PC-3 (cell line): ENCODE measurements around the gene POLA1. TPM values are rescaled to one million over a fixed set of nuclear protein-coding genes. Genes with fewer than 3 reads are reported as not detected.

Source experiments
- ATAC-seq: fragments of 200-7000 bp; cut with Tn5 transposase; 2 replicates; pipeline ENCODE4 v1.9.1; 2020; ENCODE audit warnings: mild to moderate bottlenecking, moderate library complexity
- BruUV-seq: library from RNA; stranded (reverse); fragments of 400-500 nt; replicated peaks from 2 replicates; lab custom pipeline; 2021; lab: Mats Ljungman, UMichigan
- CTCF ChIA-PET: fragments of 300-600 bp; sonication (Branson Sonifier 250); formaldehyde crosslinking; loops from one replicate; lab custom pipeline; 2022; ENCODE audit warnings: antibody characterized with exemption; lab: Charles Lee
- POLR2A ChIA-PET: fragments of 300-600 bp; sonication (Branson Sonifier 250); formaldehyde crosslinking; loops from one replicate; lab custom pipeline; 2022; ENCODE audit warnings: antibody characterized with exemption; ENCODE audit not compliant: unreplicated experiment; lab: Charles Lee
- DNase-seq: peaks from one replicate; pipeline ENCODE4 v3.0.0-alpha.2; 2015
- H2AFZ ChIP-seq: fragments of 300-600 bp; sonication (generic); 2 replicates; pipeline ENCODE4 v1.6.0; 2016; ENCODE audit warnings: antibody characterized with exemption, low read length
- H3F3A ChIP-seq: fragments of 300-600 bp; sonication (generic); one replicate; pipeline ENCODE4 v1.6.0; 2017; ENCODE audit warnings: antibody characterized with exemption, low read length, control low read depth, mild to moderate bottlenecking; ENCODE audit not compliant: unreplicated experiment
- H3K27ac ChIP-seq: fragments of 300-600 bp; sonication (generic); 2 replicates; pipeline ENCODE4 v1.5.1; 2016; ENCODE audit warnings: mild to moderate bottlenecking, low read length
- H3K27me3 ChIP-seq: fragments of 300-600 bp; sonication (generic); 2 replicates; pipeline ENCODE4 v1.6.1; 2016; ENCODE audit warnings: low read length, mixed read lengths
- H3K36me3 ChIP-seq: fragments of 300-600 bp; sonication (generic); 2 replicates; pipeline ENCODE4 v1.6.1; 2016; ENCODE audit warnings: low read depth, mixed run types, low read length, mixed read lengths
- H3K4me1 ChIP-seq: fragments of 300-600 bp; sonication (generic); 2 replicates; pipeline ENCODE4 v1.5.1; 2016; ENCODE audit warnings: low read length; ENCODE audit not compliant: insufficient read depth
- H3K4me2 ChIP-seq: fragments of 300-600 bp; sonication (generic); 2 replicates; pipeline ENCODE4 v1.6.0; 2016; ENCODE audit warnings: low read length
- H3K4me3 ChIP-seq: fragments of 300-600 bp; sonication (generic); 2 replicates; pipeline ENCODE4 v1.5.1; 2016; ENCODE audit warnings: mild to moderate bottlenecking, low read length, mixed read lengths
- H3K79me2 ChIP-seq: fragments of 300-600 bp; sonication (generic); 2 replicates; pipeline ENCODE4 v1.6.1; 2017; ENCODE audit warnings: low read length, mixed read lengths
- H3K9ac ChIP-seq: fragments of 300-600 bp; sonication (generic); 2 replicates; pipeline ENCODE4 v1.6.0; 2016; ENCODE audit warnings: mild to moderate bottlenecking, low read length
- H3K9me2 ChIP-seq: fragments of 300-600 bp; sonication (generic); replicated peaks from 2 replicates; pipeline ENCODE4 v1.6.1; 2016; ENCODE audit warnings: mixed run types, low read length, mixed read lengths
- H3K9me3 ChIP-seq: fragments of 300-600 bp; sonication (generic); 2 replicates; pipeline ENCODE4 v1.6.1; 2016; ENCODE audit warnings: low read length, mixed read lengths
- H4K20me1 ChIP-seq: fragments of 300-600 bp; sonication (generic); 2 replicates; pipeline ENCODE4 v1.6.1; 2016; ENCODE audit warnings: low read length, mixed read lengths
- EZH2 ChIP-seq: fragments of 300-600 bp; sonication (generic); IDR thresholded peaks from one replicate; pipeline ENCODE4 v1.6.1; 2017; ENCODE audit warnings: antibody characterized with exemption, mild to moderate bottlenecking, low read length; ENCODE audit not compliant: unreplicated experiment
- EZH2phosphoT487 ChIP-seq: fragments of 300-600 bp; sonication (generic); IDR thresholded peaks from 2 replicates; pipeline ENCODE4 v1.6.1; 2018; ENCODE audit warnings: mild to moderate bottlenecking, antibody characterized with exemption, low read length, borderline replicate concordance
- intact Hi-C: fragments of 100-400 bp; cut with micrococcal nuclease; formaldehyde crosslinking; loops from 2 replicates; pipeline ENCODE4 v1.9.0; 2023
- total RNA-seq: library from RNA; depleted of rRNA; stranded (reverse); fragments of >200 nt; gene quantifications from 2 replicates; pipeline ENCODE4 v1.2.3, GENCODE V29; 2014
- TF ChIP-seq, protein P1 (sequence below): fragments of 300-600 bp; sonication (generic); conservative IDR thresholded peaks from 2 replicates; pipeline ENCODE4 v1.5.1; 2017; ENCODE audit warnings: antibody characterized with exemption, low read depth, mild to moderate bottlenecking, low read length

Gene POLA1
- total RNA-seq, 1 experiment from 2014 or later = 19.6 TPM

DNA sequence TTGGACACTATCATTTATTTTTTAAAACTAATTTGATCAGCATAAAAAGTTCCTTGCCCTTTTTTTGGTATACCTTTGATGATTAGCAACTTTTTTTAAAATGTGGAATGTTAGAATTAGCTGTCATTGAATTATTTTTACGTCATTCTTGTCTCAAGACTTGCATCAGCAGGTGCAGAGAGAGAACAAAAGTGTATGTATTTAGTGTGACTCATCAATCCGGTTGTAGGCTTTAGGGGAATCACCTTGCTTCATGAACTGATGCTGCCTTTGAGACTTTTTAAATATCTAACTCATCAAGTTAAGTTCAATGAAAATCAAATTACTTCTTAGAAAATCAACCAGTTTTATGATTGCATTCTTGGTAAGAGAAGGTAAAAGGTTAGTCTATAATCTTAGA is 197.0 kb downstream of the POLA1 start:
- no peaks in the 10 kb centered on the region for H3K79me2 ChIP-seq
- H3F3A ChIP-seq = no peaks in the 10 kb centered on the region
- no peak overlapping the region for H2AFZ ChIP-seq
- H3K9me3 ChIP-seq = no peaks in the 10 kb centered on the region
- H4K20me1 ChIP-seq = no peaks in the 10 kb centered on the region
- H3K27me3 ChIP-seq = no peaks in the 10 kb centered on the region
- intact Hi-C loops = no loop called here
- peak; percentile 79 for ATAC-seq
- ChIA-PET CTCF (no interaction called here), POLR2A (no interaction called here)
- H3K27ac ChIP-seq = no peak overlapping the region
- no peaks in the 10 kb centered on the region for H3K9me2 ChIP-seq
- H3K4me3 ChIP-seq = no peak overlapping the region
- no TSS peak for BruUV-seq
- DNase-seq = peak; percentile 58
- H3K36me3 ChIP-seq = peaks cover 10% of the 10 kb centered on the region
- TF ChIP-seq EZH2 (no peak), EZH2phosphoT487 (no peak)
- no peak overlapping the region for H3K9ac ChIP-seq
- 0 out of 2 replicates have a peak, but pooled peaks cover 3% of the 10 kb centered on the region for H3K4me1 ChIP-seq
- no peak overlapping the region for H3K4me2 ChIP-seq

DNA sequence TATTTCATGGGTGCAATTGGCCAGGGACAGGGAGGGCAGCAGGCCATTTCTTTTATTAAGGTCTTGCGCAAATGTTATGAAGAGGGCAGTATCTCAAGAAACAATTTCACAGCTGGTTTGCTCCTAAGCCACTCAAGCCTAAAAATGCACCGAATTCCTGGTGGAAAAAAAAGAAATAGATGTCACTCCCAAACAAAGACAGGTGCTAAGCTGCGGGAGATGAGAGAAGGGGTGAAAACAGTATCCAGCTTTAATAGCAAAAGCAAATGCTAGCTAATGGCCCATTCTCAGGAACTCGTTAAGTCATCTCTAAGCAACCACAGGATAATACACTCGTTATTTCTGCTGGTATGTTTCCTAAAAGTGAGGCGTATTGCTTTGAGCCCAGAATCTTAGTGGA is 205.7 kb downstream of the POLA1 start:
- no peaks in the 10 kb centered on the region for H3K9me3 ChIP-seq
- no peak overlapping the region for H3K4me3 ChIP-seq
- intact Hi-C loops = no loop called here
- no peaks in the 10 kb centered on the region for H3K27me3 ChIP-seq
- H4K20me1 ChIP-seq = no peaks in the 10 kb centered on the region
- POLR2A ChIA-PET = interaction anchor here (0.7 kb wide), 1 partner anchor 97 kb away, joined by 3 read pairs; no protein-coding TSS in a partner anchor
- no peak overlapping the region for H3K27ac ChIP-seq
- DNase-seq (no peak), ATAC-seq (no peak)
- H3K4me2 ChIP-seq = no peak overlapping the region
- CTCF ChIA-PET = no interaction called here
- H2AFZ ChIP-seq = no peak overlapping the region
- no peak overlapping the region for H3K9ac ChIP-seq
- H3K9me2 ChIP-seq = no peaks in the 10 kb centered on the region
- no peaks in the 10 kb centered on the region for H3K36me3 ChIP-seq
- no peaks in the 10 kb centered on the region for H3F3A ChIP-seq
- BruUV-seq = no TSS peak
- H3K79me2 ChIP-seq = no peaks in the 10 kb centered on the region
- TF ChIP-seq EZH2phosphoT487 = no peak
- no peak for TF ChIP-seq EZH2
- TF ChIP-seq, protein P1, sequence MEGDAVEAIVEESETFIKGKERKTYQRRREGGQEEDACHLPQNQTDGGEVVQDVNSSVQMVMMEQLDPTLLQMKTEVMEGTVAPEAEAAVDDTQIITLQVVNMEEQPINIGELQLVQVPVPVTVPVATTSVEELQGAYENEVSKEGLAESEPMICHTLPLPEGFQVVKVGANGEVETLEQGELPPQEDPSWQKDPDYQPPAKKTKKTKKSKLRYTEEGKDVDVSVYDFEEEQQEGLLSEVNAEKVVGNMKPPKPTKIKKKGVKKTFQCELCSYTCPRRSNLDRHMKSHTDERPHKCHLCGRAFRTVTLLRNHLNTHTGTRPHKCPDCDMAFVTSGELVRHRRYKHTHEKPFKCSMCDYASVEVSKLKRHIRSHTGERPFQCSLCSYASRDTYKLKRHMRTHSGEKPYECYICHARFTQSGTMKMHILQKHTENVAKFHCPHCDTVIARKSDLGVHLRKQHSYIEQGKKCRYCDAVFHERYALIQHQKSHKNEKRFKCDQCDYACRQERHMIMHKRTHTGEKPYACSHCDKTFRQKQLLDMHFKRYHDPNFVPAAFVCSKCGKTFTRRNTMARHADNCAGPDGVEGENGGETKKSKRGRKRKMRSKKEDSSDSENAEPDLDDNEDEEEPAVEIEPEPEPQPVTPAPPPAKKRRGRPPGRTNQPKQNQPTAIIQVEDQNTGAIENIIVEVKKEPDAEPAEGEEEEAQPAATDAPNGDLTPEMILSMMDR = no peak
- H3K4me1 ChIP-seq = no peaks in the 10 kb centered on the region

DNA sequence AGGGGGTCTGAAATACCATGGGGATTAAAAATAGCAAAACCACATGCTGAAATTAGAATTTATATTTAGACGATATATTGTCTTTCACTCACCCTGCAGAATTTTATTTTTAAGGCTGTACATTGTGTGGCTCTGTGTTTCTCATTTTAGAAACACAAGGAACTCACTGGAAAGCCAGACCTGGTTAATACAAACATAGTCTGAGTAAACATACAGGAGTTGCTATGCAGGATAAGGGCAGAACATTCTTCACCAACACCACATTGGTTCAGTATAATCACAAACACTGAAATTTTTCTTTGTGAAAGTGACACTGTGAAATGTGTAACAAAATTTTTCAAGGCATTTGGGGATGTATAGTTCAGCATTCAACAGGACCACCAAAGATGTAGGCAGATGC is 206.5 kb downstream of the POLA1 start:
- Histone ChIP-seq H3K36me3 (no peaks in the 10 kb centered on the region), H3K27me3 (no peaks in the 10 kb centered on the region), H3K9me3 (no peaks in the 10 kb centered on the region), H3K4me3 (no peak overlapping the region), H3K4me2 (no peak overlapping the region), H3K27ac (no peak overlapping the region), H4K20me1 (no peaks in the 10 kb centered on the region), H3K9ac (no peak overlapping the region), H3K79me2 (no peaks in the 10 kb centered on the region), H3K9me2 (no peaks in the 10 kb centered on the region), H3K4me1 (no peaks in the 10 kb centered on the region), H2AFZ (no peak overlapping the region), H3F3A (no peaks in the 10 kb centered on the region)
- ChIA-PET POLR2A (no interaction called here), CTCF (no interaction called here)
- TF ChIP-seq, protein P1 = no peak
- TF ChIP-seq EZH2 (no peak), EZH2phosphoT487 (no peak)
- BruUV-seq = no TSS peak
- DNase-seq (no peak), ATAC-seq (no peak)
- intact Hi-C loops = no loop called here
